ENCODE data around the gene PACRG. TPM values are rescaled to one million over a fixed set of nuclear protein-coding genes. Genes with fewer than 3 reads are reported as not detected.

Gene PACRG
- total RNA-seq, 1 experiment from 2014 or later, result 0.44 TPM

DNA sequence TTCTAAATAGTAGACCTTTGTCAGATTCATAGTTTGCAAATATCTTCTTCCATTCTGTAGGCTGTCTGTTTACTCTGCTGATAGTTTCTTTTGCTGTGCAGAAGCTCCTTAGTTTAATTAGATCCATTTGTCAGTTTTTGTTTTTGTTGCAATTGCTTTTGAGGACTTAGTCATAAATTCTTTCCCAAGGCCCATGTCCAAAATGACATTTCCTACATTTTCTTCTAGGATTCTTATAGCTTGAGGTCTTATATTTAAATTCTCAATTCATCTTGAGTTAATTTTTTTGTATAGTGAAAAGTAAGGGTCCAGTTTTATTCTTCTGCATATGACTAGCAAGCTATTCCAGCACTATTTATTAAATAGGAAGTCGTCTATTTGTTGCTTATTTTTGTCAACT lies 287.0 kb downstream of the PACRG start (continued):
- TF ChIP-seq, protein P1, sequence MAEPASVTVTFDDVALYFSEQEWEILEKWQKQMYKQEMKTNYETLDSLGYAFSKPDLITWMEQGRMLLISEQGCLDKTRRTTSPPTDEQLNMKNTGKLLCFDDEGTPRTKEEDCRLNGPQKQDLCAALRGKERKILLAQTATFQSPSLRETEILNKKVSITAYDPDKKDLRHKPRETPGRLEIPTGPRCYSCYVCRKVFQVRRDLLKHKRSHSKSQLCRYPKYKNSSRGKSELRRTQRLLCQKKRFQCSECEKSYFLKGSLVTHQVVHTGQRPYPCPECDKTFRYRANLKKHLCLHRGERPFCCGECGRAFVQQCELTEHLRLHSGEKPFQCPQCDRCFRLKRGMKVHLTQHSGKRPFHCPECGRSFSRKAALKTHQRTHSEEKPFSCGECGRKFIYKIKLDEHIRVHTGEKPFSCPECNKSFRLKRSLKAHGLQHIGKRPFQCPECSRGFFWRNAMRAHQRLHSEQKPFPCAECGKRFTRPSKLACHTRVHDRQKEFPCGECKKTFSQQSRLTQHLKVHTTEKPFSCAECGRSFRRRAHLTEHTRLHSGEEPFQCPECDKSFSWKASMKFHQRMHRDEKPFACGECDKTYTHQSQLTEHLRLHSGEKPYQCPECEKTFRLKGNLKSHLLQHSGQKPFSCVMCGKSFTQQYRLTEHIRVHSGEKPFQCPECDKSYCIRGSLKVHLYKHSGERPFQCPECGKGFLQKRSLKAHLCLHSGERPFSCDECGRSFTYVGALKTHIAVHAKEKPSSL (CRISPR knock-in tag; conservative IDR thresholded peaks at IDR 0.05), result no peak

DNA sequence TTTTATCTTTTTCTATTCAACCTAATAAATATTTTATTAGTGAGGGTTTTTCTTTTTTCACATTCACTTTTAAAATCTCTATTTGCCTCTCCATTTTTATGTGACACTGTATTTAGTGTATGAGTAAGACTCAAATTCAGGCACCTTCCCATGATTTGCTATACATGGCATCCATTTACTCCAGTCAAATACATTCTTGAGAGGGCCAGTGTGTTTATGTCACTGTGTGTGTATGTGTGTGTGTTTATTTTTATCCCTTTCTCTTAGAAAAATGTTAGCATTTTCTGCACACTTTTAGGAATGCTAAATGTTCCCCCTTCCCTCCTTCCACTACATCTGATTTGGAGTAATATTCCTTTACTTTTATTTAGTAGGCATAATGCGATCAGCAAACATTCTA lies 290.0 kb downstream of the PACRG start:
- Mint-ChIP-seq H3K27ac (no peak overlapping the region), H3K4me3 (no peak overlapping the region), H3K4me1 (no peaks in the 10 kb centered on the region), H3K36me3 (no peaks in the 10 kb centered on the region), H3K9me3 (peaks cover 10% of the 10 kb centered on the region; the same call in 1 of the 2 replicates), H3K27me3 (ENCODE audit: low read depth) (no peaks in the 10 kb centered on the region)
- no peak for DNase-seq (ENCODE audit: low spot score)
- no peak for ATAC-seq
- POLR2A ChIA-PET, result no interaction called here
- CTCF ChIA-PET, result no interaction called here
- TF ChIP-seq SP1 (CRISPR knock-in tag; conservative IDR thresholded peaks at IDR 0.05) (no peak), ATF1 (CRISPR knock-in tag; IDR thresholded peaks at IDR 0.05) (no peak), ZNF396 (CRISPR knock-in tag; IDR thresholded peaks at IDR 0.05; ENCODE audit: borderline replicate concordance) (no peak), NFE2L1 (CRISPR knock-in tag; IDR thresholded peaks at IDR 0.05) (no peak), TP53 (CRISPR knock-in tag; IDR thresholded peaks at IDR 0.05) (no peak)
- TF ChIP-seq, protein P2, sequence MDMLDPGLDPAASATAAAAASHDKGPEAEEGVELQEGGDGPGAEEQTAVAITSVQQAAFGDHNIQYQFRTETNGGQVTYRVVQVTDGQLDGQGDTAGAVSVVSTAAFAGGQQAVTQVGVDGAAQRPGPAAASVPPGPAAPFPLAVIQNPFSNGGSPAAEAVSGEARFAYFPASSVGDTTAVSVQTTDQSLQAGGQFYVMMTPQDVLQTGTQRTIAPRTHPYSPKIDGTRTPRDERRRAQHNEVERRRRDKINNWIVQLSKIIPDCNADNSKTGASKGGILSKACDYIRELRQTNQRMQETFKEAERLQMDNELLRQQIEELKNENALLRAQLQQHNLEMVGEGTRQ (CRISPR knock-in tag; IDR thresholded peaks at IDR 0.05), result no peak

DNA sequence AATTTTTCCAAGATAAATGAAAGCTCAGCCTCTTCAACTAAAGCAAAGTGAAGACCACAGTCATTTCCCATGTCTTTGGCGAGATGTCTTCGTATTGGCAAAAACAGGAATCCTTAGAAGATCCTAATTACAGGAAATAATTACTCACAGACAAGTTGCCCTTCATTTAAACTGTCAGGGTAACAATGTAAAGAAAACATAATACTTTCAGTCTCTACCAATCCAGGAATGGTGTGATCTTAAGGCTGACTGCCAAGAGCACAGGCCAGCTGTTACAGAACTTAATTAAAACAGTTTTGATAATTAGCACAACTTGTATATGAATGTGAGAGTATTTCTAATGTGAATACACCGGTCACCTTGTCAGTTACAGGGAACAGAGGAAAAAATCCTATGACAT lies 292.2 kb downstream of the PACRG start:
- H3K27me3 Mint-ChIP-seq (ENCODE audit: low read depth), result no peaks in the 10 kb centered on the region
- ChIA-PET CTCF (no interaction called here), POLR2A (no interaction called here)
- peaks cover 20% of the 10 kb centered on the region for H3K36me3 Mint-ChIP-seq
- no peaks in the 10 kb centered on the region for H3K4me1 Mint-ChIP-seq
- no peak overlapping the region for H3K27ac Mint-ChIP-seq
- peaks cover 31% of the 10 kb centered on the region for H3K9me3 Mint-ChIP-seq
- TF ChIP-seq, protein P2 (CRISPR knock-in tag; IDR thresholded peaks at IDR 0.05), result no peak
- TF ChIP-seq FOXJ3 (CRISPR knock-in tag; IDR thresholded peaks at IDR 0.05; ENCODE audit: borderline replicate concordance) (no peak), ZNF121 (CRISPR knock-in tag; IDR thresholded peaks at IDR 0.05) (no peak)
- TF ChIP-seq, protein P3, sequence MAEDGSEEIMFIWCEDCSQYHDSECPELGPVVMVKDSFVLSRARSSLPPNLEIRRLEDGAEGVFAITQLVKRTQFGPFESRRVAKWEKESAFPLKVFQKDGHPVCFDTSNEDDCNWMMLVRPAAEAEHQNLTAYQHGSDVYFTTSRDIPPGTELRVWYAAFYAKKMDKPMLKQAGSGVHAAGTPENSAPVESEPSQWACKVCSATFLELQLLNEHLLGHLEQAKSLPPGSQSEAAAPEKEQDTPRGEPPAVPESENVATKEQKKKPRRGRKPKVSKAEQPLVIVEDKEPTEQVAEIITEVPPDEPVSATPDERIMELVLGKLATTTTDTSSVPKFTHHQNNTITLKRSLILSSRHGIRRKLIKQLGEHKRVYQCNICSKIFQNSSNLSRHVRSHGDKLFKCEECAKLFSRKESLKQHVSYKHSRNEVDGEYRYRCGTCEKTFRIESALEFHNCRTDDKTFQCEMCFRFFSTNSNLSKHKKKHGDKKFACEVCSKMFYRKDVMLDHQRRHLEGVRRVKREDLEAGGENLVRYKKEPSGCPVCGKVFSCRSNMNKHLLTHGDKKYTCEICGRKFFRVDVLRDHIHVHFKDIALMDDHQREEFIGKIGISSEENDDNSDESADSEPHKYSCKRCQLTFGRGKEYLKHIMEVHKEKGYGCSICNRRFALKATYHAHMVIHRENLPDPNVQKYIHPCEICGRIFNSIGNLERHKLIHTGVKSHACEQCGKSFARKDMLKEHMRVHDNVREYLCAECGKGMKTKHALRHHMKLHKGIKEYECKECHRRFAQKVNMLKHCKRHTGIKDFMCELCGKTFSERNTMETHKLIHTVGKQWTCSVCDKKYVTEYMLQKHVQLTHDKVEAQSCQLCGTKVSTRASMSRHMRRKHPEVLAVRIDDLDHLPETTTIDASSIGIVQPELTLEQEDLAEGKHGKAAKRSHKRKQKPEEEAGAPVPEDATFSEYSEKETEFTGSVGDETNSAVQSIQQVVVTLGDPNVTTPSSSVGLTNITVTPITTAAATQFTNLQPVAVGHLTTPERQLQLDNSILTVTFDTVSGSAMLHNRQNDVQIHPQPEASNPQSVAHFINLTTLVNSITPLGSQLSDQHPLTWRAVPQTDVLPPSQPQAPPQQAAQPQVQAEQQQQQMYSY (CRISPR knock-in tag; IDR thresholded peaks at IDR 0.05), result no peak
- DNase-seq (ENCODE audit: low spot score) (no peak), ATAC-seq (no peak)
- H3K4me3 Mint-ChIP-seq, result no peak overlapping the region

DNA sequence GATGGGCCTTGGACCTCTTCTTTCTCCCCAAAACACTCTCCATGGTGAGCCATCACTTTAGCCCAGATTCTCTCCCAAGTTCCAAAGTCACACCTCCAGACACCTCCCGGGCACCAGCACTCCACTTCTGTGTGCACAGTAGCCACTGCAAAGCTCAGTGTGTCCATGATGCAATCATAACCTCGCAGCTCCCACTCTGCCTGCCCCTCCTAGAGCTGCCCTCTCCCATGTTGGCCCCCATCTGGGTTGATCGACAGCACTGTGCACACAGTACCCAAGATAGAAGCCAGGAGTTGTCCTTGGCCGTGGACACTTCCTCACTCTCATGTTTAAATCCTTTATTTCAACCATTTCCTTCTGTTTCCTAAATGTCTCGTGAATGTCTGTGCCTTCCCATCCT lies 293.3 kb downstream of the PACRG start:
- no peak for ATAC-seq
- Mint-ChIP-seq H3K36me3 (peaks cover 23% of the 10 kb centered on the region), H3K4me1 (no peaks in the 10 kb centered on the region), H3K9me3 (peaks cover 36% of the 10 kb centered on the region), H3K4me3 (no peak overlapping the region), H3K27ac (no peak overlapping the region; the same call in 1 of the 2 replicates), H3K27me3 (ENCODE audit: low read depth) (no peaks in the 10 kb centered on the region)
- CTCF ChIA-PET, result no interaction called here
- POLR2A ChIA-PET, result no interaction called here
- DNase-seq (ENCODE audit: low spot score), result no peak
- TF ChIP-seq KAT7 (CRISPR knock-in tag; IDR thresholded peaks at IDR 0.05; ENCODE audit: borderline replicate concordance) (no peak), SMAD3 (CRISPR knock-in tag; IDR thresholded peaks at IDR 0.05; ENCODE audit: borderline replicate concordance) (no peak), GTF2I (CRISPR knock-in tag; conservative IDR thresholded peaks at IDR 0.05) (no peak), JUN (CRISPR knock-in tag; IDR thresholded peaks at IDR 0.05) (no peak), GABPB1 (CRISPR knock-in tag; IDR thresholded peaks at IDR 0.05) (no peak)
- TF ChIP-seq, protein P4, sequence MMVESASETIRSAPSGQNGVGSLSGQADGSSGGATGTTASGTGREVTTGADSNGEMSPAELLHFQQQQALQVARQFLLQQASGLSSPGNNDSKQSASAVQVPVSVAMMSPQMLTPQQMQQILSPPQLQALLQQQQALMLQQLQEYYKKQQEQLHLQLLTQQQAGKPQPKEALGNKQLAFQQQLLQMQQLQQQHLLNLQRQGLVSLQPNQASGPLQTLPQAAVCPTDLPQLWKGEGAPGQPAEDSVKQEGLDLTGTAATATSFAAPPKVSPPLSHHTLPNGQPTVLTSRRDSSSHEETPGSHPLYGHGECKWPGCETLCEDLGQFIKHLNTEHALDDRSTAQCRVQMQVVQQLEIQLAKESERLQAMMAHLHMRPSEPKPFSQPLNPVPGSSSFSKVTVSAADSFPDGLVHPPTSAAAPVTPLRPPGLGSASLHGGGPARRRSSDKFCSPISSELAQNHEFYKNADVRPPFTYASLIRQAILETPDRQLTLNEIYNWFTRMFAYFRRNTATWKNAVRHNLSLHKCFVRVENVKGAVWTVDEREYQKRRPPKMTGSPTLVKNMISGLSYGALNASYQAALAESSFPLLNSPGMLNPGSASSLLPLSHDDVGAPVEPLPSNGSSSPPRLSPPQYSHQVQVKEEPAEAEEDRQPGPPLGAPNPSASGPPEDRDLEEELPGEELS (CRISPR knock-in tag; IDR thresholded peaks at IDR 0.05), result no peak
- TF ChIP-seq, protein P5, sequence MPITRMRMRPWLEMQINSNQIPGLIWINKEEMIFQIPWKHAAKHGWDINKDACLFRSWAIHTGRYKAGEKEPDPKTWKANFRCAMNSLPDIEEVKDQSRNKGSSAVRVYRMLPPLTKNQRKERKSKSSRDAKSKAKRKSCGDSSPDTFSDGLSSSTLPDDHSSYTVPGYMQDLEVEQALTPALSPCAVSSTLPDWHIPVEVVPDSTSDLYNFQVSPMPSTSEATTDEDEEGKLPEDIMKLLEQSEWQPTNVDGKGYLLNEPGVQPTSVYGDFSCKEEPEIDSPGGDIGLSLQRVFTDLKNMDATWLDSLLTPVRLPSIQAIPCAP (CRISPR knock-in tag; IDR thresholded peaks at IDR 0.05), result no peak
- TF ChIP-seq, protein P6, sequence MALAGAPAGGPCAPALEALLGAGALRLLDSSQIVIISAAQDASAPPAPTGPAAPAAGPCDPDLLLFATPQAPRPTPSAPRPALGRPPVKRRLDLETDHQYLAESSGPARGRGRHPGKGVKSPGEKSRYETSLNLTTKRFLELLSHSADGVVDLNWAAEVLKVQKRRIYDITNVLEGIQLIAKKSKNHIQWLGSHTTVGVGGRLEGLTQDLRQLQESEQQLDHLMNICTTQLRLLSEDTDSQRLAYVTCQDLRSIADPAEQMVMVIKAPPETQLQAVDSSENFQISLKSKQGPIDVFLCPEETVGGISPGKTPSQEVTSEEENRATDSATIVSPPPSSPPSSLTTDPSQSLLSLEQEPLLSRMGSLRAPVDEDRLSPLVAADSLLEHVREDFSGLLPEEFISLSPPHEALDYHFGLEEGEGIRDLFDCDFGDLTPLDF (CRISPR knock-in tag; IDR thresholded peaks at IDR 0.05), result no peak
